CD4-positive, alpha-beta T cell treated with Interleukin-4 for 4 hours (primary cell): Measurements from ENCODE around the gene MUC12.
"Not testable (repeated sequence)": the region's sequence is repeated elsewhere in the genome, so short reads cannot be mapped to it uniquely, and the experiment has no call there.

ENCODE experiments used
- DNase-seq: peaks from one replicate; pipeline ENCODE4 v3.0.0-alpha.2; 2020

MUC12 gene, protein sequence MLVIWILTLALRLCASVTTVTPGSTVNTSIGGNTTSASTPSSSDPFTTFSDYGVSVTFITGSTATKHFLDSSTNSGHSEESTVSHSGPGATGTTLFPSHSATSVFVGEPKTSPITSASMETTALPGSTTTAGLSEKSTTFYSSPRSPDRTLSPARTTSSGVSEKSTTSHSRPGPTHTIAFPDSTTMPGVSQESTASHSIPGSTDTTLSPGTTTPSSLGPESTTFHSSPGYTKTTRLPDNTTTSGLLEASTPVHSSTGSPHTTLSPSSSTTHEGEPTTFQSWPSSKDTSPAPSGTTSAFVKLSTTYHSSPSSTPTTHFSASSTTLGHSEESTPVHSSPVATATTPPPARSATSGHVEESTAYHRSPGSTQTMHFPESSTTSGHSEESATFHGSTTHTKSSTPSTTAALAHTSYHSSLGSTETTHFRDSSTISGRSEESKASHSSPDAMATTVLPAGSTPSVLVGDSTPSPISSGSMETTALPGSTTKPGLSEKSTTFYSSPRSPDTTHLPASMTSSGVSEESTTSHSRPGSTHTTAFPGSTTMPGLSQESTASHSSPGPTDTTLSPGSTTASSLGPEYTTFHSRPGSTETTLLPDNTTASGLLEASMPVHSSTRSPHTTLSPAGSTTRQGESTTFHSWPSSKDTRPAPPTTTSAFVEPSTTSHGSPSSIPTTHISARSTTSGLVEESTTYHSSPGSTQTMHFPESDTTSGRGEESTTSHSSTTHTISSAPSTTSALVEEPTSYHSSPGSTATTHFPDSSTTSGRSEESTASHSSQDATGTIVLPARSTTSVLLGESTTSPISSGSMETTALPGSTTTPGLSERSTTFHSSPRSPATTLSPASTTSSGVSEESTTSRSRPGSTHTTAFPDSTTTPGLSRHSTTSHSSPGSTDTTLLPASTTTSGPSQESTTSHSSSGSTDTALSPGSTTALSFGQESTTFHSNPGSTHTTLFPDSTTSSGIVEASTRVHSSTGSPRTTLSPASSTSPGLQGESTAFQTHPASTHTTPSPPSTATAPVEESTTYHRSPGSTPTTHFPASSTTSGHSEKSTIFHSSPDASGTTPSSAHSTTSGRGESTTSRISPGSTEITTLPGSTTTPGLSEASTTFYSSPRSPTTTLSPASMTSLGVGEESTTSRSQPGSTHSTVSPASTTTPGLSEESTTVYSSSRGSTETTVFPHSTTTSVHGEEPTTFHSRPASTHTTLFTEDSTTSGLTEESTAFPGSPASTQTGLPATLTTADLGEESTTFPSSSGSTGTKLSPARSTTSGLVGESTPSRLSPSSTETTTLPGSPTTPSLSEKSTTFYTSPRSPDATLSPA (N-terminal part only)

DNA sequence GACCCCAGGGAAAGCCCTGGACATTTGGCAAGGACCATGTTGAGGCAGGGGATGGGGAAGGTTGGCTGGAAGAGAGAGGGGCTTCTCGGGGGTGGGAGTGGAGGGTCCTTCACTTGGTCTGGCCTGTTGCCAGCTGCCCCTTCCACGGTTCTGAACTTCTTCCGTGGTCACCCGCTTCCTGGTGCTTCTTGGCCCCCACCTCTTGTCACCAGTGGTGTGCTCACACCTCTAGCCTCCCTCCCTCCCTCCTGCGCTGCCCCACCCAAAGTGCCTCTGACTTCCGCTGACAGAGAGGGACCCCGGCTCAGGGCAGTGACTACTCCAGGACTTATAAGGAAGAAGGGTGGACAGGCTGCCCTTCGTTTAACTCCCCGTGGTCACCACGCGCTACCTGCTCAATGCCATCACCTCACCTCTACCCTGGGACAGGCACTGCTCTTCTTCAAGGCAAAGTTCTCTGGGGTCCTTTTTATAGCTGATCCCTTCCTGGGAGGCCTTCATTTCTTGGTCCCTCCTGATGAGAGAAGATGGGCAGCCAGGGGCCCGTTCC, at the start of gene MUC12:
MUC12 (plus strand) TSS at position 500 of the 550 bp plus-strand sequence. CDS start 58 bp downstream, outside the sequence.
- no peak for DNase-seq

DNA sequence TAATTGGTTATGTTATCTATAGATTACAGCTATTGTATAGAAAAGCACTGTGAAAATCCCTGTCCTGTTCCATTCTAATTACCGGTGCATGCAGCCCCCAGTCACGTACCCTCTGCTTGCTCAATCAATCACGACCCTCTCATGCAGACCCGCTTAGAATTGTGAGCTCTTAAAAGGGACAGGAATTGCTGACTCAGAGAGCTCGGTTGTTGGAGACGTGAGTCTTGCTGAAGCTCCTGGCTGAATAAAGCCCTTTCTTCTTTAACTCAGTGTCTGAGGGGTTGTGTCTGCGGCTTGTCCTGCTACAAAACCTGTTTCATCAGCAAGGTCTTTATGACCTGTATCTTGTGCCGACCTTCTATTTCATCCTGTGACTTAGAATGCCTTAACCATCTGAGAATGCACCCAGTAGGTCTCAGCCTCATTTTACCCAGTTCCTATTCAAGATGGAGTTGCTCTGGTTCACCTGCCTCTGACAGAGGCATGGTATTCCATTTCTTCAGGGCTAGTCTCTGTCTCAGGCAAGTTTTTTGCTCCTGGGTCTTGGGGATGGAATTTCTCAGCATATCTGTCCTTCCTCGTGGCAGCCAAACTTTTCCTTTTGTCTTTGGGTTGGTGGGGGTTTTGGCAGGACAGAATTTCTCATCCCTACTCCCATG, 49.5 kb upstream of the MUC12 start:
- DNase-seq, result not testable (repeated sequence)

DNA sequence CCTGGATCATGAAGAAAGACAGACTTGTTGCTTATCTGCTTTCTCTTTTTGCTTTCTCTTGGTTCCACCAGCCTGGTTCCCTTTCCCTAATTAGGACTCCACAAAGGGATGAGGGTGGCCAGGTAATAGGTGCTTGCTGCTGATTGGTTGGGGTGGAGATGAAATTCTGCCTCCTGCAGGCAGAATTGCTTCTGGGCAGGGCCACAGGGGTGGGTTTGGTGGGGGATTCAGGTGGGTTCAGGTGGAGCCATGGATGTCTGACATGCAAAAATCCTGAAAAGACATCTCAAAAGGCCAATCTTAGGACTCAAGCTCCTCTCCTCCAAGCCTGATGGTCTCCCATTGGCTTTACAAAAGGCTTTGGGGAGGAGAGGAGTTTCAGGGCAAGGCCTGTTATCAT, 48.3 kb upstream of the MUC12 start:
- DNase-seq, result no peak

DNA sequence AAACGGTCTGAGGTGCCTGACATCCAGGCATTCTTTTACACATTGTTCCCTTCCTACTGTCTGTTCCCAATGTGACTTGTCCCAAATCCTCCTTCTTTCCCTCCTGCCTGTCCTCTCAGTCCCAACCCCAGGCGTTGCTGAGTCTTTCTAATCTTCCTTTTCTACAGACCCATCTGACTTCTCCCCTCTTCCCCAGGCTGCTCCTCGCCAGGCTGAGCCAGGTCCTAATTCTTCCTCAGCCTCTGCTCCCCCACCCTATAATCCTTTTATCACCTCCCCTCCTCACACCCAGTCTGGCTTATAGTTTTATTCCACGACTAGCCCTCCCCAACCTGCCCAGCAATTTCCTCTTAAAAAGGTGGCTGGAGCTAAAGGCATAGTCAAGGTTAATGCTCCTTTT, 45.7 kb upstream of the MUC12 start:
- DNase-seq, result not testable (repeated sequence)

DNA sequence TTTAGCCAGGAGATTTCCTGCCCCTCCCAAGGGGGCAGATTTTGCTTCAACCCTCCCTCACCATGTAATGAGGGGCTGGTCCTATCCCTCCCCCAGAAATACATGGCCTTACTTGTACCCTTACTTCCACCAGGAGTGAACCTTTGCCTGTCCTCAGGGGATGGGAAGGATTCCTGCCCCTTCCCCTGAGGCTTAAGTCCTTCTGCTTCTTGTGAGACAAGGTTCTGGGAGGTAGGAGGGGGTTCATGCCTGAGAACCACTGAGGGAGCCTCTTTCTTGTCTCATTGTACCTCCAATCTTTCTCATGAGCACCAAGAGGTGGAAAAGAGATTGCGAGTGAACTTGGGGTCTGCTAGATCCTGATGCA, 39.6 kb upstream of the MUC12 start:
- DNase-seq, result no peak

DNA sequence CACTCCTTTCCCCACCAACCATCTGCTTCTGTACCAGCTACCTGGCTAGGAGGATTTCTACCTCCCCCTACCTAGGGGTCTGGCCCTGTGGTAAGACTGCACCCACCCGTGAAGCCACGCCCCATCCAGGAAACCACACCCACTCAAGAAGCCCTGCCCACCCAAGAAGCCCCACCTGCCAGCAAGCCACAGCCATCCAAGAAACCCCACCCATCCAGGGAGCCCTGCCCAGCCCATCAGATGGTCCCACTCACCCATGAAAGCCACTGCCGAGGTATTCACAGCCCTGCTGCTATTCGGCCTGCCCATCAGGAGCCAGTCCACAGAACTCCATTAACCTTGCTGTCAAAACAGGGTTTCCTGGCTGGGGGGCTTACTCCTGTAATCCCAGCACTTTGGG, 35.6 kb upstream of the MUC12 start:
- DNase-seq, result no peak

DNA sequence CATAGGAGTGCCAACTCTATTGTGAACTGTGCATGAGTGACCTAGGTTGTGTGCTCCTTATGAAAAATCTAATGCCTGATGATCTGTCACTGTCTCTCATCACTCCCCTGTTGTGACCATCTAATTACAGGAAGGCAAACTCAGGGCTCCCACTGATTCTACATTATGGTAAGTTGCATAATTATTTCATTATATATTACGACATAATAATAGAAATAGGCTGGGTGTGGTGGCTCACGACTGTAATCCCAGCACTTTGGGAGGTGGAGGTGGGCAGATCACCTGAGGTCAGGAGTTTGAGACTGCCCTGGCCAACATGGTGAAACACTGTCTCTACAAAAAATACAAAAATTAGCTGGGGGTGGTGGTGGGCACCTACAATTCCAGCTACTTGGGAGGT, 34.0 kb upstream of the MUC12 start:
- not testable (repeated sequence) for DNase-seq

DNA sequence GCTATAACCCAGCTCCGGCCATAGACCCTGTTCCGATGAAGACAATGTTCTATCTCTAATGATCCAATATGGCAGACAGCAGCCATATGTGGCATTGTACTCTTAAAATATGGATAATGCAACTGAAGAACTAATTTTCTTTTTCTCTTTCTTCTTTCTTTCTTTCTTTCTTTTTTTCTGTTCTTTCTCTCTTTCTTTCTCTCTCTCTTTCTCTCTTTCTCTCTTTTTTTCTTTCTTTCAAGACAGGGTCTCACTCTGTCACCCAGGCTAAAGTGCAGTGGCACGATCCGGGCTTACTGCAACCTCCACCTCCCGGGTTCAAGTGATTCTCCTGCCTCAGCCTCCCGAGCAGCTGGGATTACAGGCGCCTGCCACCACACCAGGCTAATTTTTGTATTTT, 33.2 kb upstream of the MUC12 start:
- DNase-seq, result not testable (repeated sequence)

DNA sequence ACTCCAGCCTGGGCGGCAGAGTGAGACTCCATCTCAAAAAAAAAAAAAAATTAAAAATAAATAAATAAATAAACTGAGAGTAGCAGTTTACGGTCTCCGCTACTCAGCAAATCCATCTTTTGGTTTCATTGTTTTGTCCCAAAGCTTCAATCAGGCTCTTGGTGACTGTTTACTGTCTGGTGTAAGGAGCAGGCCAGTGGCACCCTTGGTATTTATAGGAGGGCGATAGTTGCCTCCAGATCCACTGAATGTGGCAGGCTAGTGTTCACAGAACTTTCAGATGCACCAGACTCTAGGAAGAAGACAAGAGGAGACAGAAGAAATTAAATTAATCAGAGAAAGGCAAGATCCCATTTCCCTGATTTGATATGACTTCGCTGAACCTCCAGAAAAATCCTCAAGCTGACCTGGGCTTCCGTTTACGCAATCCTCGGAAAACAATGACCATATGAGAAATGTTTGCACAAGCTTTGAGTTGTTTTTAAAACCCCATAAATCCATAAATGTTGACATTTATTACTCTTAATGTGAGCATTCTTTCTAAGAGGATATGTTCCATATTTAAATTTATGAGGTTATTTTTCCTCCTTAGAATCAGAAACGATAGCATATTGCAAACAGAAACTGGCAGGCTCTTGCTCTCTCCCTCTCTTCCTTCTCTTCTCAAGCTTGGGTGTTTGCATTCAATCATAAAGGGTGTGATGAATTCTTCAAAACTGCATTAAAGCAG, 27.2 kb upstream of the MUC12 start:
- DNase-seq, result no peak

DNA sequence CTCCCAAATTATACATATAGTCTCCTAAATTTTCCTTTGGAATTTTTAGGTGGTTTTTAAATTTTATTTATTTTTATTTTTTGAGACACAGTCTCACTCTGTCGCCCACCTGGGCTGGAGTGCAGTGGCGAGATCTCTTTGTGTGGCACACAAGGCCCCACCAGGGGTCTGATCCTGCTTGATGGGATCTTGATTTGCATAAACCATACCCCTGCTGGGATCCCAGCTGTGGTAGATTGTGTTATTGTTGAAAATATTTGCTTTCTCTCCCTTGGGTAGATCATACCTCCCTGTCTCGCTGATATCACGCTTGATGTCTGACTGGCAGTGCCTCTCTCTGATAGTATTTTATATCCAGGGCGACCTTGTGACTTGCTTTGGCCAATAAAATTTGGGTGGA, 25.7 kb upstream of the MUC12 start:
- no peak for DNase-seq

DNA sequence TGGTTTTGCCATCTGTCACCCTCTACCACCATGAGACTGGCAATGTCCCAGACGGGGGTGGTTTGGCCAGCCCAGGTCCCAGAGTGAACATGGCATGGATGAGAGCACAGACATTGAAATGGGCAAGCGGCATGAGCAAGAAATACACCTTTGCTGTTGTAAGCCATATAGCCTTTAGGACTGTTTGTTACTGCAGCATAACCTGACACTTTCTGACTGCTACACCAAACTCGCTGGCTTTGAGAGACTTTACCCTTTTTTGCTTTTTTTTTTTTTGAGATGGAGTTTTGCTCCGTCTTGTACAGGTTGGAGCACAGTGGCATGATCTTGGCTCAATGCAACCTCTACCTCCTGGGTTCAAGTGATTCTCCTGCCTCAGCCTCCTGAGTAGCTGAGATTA, 25.2 kb upstream of the MUC12 start:
- DNase-seq, result no peak

DNA sequence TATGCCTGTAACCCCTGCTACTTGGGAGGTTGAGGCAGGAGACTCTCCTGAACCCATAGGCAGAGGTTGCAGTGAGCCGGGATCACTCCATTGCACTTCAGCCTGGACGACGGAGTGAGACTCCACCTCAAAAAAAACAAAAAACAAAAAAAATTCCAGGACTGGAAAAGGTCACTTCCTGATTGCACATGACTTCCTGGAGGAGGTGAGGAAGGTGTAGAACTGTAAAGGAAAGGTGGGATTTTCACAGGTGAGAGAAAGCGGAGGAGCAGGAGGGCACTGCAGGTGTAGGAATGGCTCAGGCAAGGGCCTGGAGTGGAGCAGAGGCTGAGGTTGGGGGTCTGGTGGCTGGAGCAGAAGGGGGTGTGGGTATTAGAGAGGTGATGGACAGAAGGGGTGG, 23.3 kb upstream of the MUC12 start:
- no peak for DNase-seq

DNA sequence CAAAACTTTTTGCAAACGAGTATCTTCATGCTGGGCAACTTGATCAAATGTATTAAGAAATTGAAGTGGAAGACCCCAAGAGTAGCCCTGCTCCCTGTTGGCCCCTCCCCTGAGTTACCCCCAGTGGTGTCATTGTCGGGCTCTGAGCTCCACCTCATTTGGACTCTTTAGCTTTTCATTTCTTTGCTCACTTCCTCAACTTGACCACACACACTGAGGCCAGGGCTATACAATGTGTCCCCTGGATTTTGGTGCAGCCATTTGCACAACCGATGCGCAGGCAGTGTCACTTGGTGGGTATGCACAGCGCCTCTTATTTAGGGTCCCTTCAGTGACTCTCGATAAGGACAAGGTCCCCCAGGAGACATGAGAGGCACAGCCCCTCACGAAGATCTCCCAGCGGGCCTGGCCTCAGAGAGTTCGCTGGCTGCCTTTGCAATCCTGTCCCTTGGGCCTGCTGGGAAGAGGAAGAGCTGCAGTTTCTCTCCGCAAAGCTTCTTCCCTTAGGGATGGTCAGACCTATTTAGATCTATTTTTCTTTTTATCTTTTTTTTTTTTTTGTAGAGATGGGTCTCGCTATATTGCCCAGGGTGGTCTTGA, 22.5 kb upstream of the MUC12 start:
- DNase-seq, result no peak

DNA sequence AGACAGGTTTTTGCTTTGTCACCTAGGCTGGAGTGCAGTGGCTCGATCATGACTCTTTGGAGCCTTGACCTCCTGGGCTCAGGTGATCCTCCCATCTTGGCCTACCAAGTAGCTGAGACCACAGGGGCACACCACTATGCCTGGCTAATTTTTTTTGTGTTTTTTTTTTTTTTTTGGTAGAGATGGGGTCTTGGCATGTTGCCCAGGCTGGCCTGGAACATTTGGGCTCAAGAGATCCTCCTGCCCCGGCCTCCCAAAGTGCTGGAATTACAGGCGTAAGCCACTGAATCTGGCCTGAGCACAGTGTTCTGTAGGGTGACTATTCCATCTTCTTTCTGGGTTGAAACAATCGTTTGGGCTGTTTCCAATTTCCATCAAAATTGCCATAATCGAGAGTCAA, 21.6 kb upstream of the MUC12 start:
- no peak for DNase-seq

DNA sequence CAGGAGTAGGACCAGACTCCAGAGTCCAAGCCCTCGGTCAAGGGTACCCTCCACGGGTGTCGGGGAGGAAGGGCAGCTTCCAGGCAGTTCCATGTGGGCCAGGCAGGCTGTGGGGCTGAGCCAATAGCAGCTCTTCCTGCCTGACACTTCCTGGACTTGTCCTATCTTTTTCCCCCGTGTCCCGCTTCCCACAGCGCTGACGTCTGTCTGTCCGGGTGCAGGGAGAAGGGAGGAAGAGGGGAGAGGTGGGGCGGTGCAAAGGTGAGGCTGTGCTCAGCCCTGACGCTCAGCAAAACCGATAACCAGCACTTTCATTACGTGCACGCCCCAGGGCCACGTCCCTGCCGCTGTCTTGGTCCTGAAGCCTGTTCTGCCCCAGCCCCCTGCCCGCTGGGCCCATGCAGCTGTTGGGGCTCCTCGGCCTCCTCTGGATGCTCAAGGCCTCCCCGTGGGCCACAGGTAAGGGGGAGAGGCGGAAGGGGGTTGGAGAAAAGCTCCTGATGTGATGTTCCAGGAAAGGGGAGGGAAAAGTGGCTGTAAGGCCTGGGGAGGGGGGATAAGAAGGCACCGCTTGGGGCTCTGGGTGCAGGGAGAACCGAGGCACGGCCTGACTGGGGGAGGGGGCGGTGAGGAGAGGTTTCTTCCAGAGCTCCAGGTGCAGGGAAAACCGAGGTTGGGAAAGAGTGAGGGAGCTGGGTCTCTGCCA, 20.0 kb upstream of the MUC12 start, which contains the start of gene MUC3A:
MUC3A (plus strand) TSS at position 308 of the 706 bp plus-strand sequence; CDS start at position 399, 91 bp downstream.
- no peak for DNase-seq

DNA sequence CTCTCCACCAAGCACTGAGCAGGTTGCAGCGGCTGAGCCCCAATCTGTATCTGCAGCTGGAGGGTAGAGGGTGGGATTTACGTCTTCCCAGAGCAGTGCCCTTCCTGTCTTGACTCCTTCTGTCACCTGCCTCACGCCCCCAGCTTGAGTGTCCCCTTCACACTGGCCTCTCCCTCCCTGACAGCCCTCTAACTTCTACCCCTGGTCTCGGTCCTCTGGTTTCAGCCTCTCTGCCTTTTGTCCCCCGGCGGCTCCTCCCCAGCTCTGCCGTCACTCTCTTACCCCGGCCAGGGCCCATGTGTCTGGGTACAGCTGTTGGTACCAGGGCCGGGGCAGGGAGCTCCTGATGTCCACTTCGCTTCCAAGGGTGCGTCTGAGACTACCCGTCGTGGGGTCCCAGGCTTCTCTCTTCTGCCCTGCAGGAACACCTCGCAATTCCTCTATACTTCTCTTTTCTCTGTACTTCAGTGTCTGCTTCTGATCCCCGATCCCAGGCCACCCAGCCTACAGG, 19.4 kb upstream of the MUC12 start:
- DNase-seq, result no peak

DNA sequence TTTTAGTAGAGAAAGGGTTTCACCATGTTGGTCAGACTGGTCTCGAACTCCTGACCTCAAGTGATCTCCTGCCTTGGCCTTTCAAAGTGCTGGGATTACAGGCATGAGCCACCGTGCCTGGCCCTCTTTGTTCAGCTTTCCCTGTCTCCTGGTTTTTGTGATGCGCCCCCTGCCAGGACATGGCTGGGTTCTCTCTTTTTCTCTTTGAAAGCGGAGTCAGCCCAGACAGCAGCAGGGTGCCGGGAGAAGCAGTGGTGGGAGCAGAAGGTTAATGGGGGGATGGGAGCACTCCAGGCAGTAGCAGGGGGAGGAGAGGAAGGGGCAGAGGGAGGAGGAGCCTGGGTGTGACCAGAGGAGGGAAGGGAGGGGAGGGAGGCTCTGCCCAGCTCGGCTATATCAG, 18.2 kb upstream of the MUC12 start:
- DNase-seq, result no peak

DNA sequence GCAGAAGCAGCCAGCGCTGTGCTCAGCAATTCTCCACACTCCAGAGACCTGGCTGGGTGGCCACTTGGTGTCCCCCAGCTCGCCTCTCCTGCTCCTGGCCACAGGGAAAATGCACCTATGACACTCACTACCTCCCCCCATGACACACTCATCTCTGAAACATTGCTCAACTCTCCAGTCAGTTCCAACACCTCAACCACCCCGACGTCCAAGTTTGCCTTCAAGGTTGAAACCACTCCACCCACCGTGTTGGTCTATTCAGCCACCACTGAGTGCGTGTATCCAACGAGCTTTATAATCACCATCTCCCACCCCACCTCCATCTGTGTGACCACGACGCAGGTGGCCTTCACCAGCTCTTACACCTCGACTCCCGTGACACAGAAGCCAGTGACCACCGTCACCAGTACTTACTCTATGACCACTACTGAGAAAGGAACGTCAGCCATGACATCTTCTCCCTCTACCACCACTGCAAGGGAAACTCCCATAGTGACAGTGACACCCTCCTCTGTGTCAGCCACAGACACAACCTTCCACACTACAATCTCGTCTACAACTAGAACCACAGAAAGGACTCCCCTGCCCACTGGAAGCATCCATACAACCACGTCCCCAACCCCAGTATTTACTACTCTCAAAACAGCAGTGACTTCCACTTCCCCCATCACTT, 17.3 kb upstream of the MUC12 start:
- no peak for DNase-seq

DNA sequence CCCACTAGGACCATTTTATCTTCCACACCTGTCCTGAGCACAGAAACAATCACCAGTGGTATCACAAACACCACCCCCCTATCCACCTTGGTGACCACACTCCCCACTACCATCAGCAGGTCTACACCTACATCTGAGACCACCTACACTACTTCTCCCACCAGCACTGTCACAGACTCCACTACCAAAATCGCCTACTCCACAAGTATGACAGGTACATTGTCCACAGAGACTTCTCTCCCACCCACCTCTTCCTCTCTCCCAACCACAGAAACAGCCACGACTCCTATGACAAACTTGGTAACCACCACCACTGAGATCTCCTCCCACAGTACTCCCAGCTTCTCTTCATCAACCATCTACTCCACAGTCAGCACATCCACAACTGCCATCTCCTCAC, 16.7 kb upstream of the MUC12 start:
- DNase-seq, result no peak
